SIG-M5 treated with dmso at 0.1 percent for 504 hours (cell line): ENCODE results near the gene PLEKHB1.

Experiments used
- DNase-seq: peaks from one replicate; lab custom pipeline; 2025; ENCODE audit not compliant: unreplicated experiment; lab: John Stamatoyannopoulos, UW

PLEKHB1 gene, protein sequence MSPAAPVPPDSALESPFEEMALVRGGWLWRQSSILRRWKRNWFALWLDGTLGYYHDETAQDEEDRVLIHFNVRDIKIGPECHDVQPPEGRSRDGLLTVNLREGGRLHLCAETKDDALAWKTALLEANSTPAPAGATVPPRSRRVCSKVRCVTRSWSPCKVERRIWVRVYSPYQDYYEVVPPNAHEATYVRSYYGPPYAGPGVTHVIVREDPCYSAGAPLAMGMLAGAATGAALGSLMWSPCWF

DNA sequence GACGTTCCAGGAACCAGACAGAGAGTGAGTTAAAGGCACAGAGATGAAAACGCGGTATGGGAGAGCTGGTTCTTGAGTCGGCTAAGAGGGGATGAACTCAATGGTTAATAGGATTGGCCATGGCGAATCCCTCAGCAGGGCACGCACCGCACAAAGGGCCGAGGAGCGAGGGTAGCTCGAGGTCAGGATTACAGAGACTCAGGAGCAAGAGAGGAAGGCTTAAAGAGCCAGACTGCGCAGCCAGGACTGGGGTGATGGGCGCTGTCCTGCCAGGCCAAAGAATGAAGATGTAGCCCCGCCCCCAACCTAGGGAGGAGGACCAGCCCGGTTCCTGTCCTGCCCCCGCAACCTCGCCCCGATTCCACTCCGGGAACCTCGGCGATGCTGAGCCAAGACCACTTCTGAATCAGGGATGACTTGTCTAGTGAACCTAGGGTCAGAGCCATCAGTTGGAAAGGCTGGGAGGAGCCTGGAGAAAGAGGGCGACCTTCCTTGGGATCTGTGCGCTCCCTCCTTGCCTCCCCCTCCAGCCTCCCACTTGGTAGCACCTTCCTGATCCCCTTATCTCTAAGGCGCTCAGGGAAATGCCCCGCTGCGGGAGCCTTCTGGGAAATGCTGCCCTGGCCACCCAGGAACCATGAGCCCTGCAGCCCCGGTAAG lies at the start of gene PLEKHB1:
Gene PLEKHB1 (plus strand): TSS at position 610 of the 660 bp plus-strand sequence. CDS start 28 bp downstream, at position 638.
- DNase-seq, result no peak

DNA sequence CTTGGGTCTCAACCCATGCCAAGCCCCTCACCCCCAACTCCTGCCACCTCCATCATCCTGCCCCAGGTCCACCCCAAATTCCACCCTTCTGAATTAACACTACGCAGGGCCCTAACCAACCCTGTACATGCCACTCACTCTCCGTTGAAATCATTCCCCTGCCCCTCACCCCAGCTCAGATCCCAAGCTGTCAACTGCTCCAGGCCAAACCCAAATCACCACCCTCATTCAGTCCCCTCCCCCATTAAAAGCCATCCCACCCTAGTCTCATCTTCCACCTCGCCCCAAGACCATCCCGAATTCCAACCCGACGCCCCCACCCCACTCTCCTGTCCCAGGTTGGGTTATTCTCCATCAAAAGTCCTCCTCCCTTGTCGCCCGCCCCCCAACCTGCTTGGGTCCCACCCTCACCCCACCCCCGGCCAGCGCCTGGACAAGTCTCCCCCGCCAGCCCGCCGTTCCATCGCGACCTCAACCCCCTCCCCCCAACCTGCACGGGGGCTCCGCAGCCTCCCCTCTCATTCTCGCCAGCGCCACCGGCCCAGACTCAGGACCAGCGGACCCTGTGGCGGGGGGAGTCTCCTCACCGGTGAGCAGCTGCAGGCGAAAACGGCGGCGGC lies 48.9 kb upstream of the PLEKHB1 start:
- no peak for DNase-seq

DNA sequence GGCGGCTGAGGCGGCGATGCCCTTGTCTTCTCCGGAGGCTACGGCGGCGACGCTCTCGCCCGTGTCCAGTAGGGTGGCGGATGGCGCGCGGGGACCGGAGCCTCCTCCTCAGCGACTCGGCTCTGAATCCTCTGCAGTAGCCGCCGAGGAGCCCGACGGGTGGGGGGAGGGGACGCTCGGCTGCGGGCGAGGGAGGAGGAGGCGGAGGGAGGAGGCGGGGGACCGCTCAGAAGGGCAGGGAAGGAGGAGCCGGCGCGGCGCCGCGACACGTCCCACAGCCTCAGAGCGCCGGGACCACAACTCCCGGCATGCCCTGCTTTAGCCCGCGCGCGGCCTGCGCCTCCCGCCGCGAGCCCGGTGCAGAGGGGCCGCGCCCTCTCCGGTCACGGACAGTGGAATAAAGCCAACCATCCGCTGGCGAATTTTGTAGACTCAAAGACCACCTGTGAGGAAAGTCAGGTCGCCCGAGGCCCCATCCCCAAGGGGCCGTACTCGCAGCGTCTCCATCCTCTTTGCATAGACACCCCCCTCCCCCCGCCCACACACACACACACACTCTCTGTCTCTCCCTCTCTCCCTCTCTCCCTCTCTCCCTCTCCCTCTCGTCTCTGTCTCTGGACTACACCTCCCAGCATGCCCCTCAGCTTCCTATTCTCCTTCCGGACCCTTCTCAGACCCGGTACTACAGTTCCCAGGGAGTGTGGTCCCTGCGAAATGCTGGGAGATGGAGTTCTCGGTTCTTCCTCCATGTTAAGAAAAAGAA lies 48.2 kb upstream of the PLEKHB1 start, which contains the start of gene FAM168A:
Gene FAM168A (minus strand): TSS at position 157 of the 763 bp plus-strand sequence. CDS start 129,638 bp downstream, outside the sequence.
- peak; percentile 97 for DNase-seq

DNA sequence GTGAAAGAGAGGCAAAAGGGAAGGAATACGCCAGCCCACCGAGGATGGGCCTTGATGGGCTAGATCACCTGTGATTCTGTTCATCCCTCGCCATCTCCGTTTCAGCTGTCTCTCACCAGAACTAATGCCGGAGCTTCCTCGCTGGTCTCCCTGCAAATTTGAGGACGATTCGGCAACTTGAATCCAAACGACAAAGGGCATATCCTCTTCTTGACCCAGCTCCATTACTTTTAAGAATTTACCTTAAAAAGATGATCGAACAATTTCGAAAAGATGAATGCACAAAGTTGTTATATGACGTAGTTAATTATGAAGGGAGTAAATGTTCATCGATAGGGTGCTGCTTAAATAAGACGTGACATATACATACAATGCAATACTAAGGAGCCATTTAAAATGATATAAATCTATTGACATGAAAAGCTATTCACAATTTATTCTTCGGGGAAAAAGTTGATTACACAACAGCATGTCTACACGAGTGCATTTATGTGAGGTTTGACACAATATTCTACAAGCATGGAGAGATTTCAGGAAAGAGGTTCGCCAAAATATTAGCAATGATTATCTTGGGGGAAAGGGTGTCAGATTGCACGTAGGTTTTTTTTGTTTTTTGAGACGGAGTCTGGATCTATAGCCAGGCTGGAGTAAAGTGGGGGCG lies 47.5 kb upstream of the PLEKHB1 start:
- DNase-seq, result peak; percentile 59

DNA sequence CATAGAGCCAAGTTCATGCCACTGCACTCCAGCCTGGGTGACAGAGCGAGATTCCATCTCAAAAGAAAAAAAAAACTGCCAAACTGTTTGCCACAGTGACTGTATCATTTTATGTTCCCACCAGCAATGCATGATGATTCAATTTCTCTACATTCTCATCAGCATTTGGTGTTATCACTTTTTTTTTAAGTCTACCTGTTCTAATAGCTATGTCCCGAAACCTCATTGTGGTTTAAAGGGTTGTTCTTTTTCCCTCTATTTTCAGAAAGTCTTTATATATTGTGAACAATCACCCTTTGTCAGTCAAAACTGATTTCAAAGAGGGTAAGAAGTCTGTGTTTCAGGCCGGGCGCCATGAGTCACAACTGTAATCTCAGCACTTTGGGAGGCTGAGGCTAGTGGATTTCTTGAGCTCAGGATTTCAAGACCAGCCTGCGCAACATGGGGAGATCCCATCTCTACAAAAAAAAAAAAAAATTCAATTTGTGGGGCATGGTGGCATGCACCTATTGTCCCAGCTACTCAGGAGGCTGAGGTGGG lies 33.7 kb upstream of the PLEKHB1 start:
- DNase-seq, result no peak

DNA sequence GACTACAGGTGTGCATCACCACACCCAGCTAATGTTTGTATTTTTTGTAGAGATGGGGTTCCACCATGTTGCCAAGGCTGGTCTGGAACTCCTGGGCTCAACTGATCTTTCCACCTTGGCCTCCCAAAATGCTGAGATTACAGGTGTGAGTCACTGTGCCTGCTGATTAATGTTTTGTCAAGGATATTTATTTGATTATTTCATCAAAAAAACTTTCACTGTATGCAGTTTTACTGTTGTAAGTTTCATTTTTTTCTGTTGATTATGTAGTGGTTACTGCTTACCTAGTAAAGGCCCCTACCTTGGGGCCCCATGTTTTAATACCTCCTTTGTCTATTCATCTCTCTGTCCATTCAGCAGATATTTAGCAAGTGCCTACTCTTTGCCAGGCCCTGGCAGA lies 31.8 kb upstream of the PLEKHB1 start:
- no peak for DNase-seq

DNA sequence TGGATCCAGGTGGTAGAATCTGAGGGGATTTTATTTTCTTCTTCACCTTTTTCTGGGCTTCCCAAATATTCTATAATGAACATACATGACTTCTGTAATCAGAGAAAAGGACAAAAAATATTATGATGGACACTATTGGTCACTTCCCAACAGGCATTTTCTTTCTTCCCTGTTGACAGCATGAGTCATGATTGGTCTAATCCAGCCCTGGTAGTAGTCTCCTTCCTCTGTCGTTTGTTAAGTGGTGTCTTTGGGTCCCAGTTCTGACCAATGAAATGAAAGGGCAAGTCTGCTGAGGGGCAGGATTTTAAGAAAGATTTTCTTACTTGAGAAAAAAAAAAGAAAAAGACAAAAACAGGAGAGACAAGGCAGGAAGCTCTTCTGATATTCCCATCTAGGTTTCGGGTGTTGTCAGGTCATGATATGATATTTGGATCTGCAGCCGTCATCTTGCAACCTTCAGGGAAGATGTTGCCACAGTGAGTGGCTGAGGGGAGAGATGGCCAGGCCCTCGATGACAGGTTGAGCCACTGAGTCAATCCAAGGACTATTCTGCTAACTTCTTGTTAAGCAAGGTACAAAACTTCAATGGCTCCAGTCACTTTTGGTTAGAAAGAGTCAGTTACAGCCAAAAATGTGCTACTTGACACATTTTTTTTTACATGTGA lies 23.3 kb upstream of the PLEKHB1 start:
- no peak for DNase-seq

DNA sequence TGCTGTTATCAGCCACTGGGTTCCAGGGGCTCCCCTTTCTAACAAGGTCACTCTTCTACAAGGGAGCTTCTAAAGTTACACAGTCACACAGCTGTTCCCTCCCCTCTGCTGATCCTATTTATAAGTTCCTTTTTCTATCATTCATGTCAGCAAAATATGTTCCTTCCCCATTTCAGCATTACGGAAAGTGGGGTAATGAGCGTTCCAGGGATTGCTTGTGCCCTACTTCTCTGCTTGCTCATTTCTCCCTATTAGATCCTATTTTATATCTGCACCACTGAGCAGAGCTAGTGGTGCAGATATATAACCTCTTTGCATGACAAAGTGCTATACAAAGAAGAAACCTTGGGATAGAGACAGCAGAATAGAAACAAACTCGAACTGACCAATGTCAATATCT lies 22.7 kb upstream of the PLEKHB1 start:
- peak; percentile 91 for DNase-seq

DNA sequence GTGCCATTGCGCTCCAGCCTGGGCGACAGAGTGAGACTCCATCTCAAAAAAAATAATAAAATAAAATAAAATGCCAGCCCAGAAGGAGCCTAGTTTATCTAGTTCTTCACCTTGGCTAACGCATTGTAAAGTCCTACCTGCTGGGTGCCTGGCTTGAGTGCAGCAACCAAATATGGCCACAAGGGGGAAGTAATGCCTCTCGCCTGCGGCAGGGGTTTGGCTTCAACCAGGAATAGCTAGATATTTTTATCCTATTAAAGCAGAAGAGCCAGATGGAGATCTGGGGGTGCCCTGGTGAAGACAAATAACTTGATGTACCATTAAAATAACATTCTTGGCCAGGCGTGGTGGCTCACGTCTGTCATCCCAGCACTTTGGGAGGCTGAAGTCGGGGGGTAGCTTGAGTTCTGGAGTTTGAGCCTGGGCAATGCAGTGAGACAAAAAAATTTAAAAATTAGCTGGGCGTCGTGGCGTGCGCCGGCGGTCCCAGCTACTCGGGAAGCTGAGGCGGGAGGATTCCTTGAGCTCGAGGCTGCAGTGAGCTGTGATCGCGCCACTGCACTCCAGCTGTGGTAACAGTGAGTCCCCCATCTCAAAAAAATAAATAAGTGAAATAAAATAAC lies 20.6 kb upstream of the PLEKHB1 start:
- peak; percentile 79 for DNase-seq

DNA sequence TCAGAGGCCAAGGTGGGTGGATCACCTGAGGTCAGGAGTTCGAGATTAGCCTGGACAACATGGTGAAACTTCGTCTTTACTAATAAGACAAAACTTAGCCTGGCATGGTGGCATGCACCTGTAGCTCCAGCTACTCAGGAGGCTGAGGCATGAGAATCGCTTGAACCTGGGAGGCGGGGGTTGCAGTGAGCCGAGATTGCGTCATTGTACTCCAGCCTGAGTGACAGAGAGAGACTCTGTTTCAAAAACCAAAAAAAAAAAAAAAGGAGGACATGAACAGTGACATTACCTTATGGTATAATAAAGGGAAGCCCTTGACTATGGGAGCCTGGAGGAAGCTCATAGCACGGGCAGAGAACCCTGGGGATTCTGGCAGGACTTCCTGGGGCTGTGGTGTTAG lies 16.5 kb upstream of the PLEKHB1 start:
- DNase-seq, result no peak

DNA sequence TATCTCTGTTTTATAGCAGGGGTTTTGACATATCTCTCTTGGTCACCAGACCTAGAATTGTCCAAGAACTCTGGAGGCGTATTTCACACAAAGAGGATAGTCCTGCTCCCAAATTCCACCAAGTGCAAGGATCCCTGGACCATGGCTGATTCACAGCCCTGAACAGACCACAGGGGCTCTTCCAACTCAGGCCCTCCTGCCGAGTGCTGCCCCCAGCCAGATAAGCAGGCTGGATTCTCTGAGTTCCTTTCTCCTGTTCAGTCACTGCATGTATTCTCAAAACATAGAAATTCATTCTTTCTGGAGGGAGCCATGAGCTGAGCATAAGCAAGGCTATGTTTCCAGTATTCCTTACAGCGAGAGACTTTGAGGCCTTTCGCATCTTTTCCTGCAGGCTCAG lies 13.4 kb upstream of the PLEKHB1 start:
- DNase-seq, result no peak

DNA sequence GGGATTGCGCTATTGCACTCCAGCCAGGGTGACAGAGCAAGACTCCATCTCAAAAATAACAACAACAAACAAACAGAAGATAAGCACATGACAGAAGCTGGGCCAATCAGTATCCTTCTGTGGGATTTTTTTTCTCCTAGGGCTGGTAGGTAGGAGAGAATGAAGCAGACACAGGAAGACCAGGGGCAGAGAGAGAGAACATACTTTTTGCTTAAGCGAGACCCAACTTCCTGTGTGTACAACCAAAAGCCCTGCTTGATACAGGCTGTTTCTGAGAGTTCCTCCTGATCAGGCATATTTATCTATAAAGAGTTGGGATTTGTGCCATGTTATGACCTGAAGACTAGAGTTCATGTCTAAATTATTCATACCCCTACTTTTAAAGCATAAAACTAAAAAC lies 12.4 kb upstream of the PLEKHB1 start:
- no peak for DNase-seq

DNA sequence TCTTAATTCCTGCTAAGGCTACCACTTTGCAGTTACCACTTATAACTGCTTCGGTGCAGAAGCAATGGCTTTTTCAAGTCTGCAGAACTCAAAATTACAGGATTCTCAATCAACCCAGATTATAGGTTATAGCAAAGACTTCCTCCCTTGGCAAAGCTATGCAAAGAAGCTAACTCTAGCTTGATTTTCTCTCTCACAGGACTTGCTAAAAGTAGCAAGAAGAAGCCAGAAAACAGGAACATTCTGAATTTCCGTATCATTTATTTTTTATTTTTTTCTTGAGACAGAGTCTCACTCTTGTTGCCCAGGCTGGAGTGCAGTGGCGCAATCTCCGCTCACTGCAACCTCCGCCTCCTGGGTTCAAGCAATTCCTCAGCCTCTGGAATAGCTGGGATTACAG lies 10.7 kb upstream of the PLEKHB1 start:
- no peak for DNase-seq

DNA sequence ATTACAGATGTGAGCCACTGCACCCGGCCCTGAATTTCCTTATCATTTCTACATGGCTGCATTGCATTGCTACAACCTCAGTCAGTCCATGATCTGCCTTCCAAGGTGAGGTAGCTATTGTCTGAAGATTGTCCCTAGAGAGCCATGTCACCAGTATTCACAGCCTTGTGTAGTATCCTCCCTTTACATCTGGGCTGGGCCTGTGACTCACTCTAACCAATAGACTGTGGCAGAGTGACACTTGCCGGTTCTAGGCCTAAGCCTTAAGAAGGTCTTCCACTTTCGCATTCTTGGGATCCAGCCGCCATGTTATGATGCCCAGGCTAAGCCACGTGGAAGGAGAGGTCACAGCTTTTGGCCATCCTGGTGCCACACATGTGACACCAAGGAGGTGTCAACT lies 10.1 kb upstream of the PLEKHB1 start:
- no peak for DNase-seq

DNA sequence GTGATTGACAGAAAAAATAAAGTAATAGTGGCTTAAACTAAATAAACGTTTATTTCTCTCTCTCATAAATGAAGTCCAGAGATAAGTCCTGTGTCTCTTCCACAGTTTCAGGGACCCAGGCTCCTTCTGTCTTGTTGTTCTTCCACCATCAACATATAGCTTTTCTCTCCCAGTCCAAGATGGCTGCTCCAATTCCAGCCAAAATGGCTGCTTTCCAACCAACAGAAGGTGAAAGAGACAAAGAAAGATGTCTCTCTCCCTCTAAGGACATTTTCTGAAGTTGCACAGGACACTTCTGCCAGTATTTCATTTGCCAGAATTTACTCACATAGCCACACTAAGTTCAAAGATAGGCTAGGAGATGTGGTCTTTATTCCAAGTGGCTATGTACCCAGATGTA lies 9.4 kb upstream of the PLEKHB1 start:
- DNase-seq, result no peak

DNA sequence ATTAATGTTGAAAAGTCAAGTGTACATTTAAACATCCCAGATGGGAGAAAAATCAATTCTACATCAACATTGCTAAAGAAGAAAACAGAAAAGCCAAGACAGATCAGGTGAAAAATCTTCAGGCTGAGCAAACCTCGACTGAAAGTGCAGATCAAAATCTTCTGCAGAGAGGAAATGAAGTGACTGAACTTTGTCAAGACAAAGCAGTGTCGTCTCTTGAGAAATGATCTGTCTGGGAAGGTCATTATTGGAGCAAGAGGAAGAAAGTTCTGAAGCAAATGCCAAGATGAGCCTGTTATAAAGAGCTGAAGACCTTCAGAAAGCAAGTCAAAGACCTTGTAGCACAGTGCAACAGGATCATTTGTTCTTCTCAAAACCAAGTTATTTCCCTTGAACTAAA lies 5.8 kb upstream of the PLEKHB1 start:
- no peak for DNase-seq

DNA sequence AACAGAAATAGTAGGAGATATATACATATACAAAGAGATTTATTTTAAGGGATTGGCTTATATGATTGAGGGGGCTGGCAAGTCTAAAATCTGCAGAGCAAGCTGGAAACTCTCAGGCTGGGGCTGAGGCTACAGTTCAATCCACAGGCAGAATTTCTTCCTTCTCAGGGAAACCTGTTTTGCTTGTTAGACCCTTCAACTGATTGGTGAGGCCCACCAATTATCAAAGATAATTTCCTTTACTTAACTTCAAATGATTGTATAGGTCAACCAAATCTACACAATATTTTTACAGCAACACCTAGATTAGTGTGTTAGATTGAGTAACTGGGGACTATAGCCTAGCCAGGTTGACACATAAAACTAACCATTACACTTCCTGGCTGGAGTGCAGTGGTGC lies 4.7 kb upstream of the PLEKHB1 start:
- no peak for DNase-seq

DNA sequence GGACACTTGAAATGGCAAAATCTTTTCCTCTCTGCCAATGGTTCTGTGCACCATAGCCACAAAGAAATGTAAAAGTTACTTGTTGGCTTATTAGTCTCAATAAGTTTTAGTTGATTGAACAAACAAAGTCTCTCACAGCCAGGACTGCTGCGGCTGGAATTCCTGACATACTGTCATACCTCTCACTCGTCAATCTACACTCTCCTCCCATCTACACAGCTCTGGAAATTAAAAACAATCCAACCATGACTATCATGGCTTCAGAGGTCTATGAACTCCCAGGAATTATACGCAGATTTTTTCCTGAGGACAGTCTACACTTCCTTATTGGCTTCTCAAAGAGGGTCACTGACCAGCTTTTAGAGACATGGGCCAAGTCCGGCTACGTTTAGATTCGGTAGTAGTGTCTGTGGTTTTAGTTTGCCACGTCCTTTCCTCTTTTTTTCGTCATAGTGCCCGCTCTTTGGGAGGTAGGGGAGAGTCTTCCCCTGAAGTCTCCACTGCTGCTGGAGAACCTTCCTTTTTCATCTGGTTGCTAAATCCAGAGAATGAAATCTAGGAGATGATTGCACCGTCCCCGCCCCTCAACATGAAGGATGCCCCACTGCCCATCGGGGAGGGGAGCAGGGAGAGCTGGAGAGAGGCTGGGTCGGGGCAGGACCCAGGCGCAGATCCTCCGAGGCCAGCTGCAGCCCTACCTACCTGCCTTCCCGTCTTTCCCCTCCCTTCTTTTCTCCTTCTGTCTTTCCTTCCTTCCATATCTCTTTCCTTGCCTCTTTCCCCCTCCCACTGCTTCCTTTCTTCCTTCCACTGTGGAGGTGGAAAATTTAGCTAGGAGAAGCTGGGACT lies 1.0 kb upstream of the PLEKHB1 start:
- DNase-seq, result no peak
